GM20000 (cell line): Measurements from ENCODE around the gene PANX3.
"Not testable (repeated sequence)": the region's sequence is repeated elsewhere in the genome, so short reads cannot be mapped to it uniquely, and the experiment has no call there.

Source experiments
- DNase-seq: peaks from one replicate; pipeline ENCODE4 v3.0.0; 2012; ENCODE audit warnings: low spot score
- TF ChIP-seq, protein P1 (sequence below): IDR thresholded peaks from 2 replicates; pipeline ENCODE4 v1.5.1; 2012; ENCODE audit warnings: mild to moderate bottlenecking, control low read depth; ENCODE audit errors: extremely low read depth, missing control alignments

The PANX3 gene

DNA sequence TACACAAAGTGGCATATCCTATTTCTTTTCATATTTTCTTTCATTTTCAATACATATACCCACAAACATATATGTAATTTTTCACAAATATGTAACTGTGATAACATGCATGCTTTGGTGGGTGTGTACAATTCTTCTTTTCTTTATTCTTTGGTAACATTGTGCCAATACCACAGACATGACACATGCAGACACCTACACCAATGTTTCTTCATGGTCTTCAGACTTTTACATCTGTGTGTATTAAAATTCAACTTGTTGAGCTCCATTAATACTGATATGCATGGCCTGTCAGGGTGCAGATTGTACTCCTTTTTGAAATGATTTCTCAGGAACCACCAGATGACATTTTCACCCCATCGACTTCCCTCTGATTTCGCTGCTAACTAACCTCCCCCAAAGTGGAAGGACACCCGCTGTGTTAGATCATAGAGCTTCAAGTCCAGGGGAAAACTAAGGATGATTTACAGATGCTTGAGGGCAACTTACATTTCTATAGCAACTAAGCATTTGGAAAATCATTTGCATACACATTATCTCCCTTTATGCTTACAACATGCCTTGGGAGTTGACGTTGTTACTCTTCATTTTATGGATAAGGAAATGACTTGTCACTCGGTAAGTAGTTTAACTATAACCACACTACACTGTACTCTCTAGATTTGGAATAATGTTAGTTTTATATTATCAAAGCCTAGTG, 10.5 kb upstream of the PANX3 start:
- no peak for DNase-seq
- TF ChIP-seq, protein P1, sequence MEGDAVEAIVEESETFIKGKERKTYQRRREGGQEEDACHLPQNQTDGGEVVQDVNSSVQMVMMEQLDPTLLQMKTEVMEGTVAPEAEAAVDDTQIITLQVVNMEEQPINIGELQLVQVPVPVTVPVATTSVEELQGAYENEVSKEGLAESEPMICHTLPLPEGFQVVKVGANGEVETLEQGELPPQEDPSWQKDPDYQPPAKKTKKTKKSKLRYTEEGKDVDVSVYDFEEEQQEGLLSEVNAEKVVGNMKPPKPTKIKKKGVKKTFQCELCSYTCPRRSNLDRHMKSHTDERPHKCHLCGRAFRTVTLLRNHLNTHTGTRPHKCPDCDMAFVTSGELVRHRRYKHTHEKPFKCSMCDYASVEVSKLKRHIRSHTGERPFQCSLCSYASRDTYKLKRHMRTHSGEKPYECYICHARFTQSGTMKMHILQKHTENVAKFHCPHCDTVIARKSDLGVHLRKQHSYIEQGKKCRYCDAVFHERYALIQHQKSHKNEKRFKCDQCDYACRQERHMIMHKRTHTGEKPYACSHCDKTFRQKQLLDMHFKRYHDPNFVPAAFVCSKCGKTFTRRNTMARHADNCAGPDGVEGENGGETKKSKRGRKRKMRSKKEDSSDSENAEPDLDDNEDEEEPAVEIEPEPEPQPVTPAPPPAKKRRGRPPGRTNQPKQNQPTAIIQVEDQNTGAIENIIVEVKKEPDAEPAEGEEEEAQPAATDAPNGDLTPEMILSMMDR = no peak

DNA sequence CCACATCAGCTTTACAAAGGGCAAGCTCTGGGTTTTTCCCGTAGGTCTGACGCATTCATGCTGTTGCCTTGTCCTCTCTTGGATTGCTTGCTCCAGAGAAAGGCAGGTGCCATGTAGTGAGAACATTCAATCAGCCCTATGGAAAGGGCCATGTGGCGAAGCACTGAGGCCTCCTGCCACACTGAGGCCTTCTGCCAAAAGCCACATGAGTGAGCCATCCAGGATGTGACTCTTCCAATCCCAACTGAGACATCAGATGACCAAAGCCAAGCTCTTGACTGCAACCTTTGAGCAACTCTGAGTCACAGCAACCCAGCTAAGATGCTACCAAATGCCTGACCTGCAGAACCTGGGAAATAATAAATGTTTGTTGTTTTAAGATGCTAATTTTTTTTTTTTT, 9.0 kb upstream of the PANX3 start:
- TF ChIP-seq, protein P1 = no peak
- no peak for DNase-seq

DNA sequence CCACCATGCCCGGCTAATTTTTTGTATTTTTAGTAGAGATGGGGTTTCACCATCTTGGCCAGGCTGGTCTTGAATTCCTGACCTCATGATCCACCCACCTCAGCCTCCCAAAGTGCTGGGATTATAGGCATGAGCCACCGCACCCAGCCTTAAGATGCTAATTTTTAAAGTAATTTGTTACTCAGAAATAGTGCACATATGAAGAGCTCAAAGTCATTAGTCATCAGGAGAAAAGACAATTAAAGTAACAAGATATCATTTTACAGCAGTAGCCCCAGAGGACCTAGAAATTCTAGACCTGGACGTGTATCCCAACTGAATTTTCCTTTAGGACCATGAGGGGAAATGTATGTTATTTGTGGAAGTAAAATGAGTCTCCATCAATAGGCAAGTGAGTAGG, 8.5 kb upstream of the PANX3 start:
- not testable (repeated sequence) for DNase-seq

DNA sequence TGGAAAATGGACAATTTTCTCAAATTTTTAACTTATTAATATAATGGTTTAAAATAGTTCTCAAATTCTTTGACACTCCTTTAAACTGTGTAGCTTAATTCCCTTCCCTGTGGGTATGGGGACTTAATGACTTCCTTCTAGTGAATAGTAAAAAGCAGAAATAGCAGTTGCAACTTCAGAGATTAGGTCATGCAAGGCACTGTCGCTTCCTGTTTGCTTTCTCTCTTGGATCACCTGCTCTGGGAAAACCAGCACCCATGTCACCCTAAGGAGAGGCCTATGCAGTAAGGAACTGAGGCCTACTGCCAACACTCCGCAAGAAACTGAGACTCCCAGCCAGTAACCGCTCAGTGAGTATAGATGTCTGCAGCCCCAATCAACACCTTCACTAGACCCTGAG, 5.5 kb upstream of the PANX3 start:
- no peak for DNase-seq
- TF ChIP-seq, protein P1 = no peak

DNA sequence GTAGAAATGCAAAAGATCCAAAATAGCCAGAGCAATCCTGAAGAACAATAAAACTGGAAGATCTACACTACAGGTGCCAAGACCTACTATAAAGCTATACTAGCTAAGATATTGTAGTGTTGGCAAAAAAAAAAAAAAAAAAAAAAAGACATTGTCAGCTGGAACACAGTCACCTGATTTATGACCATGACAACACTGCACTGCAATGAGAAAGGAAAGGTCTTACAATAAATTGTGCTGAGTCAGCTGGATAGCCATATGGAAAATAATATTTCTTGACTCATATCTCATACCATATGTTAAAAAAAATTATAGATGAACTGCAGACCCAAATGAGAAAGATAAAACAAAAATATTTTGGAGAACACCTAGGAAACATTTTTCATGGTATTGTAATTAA, 3.1 kb upstream of the PANX3 start:
- no peak for DNase-seq
- TF ChIP-seq, protein P1 = no peak

DNA sequence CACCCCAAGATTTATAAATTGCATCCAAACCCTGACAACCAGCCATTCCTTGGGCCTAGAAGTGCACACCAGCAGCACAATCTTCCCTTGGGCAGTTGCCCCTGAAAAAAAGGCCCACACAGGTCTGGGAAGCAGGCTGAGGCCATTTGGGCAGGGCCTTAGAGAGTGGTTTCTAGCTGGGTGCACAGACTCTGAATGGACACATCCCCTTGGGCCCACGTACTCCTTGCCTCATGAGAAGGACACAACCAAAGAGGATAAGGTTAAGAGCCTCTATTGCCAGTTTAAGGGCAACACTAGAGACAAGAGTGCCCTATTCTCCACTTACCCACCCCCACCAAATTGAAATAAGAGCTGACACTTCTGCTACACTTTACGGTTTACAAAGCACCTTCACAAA, 933 bp upstream of the PANX3 start:
- TF ChIP-seq, protein P1 = no peak

DNA sequence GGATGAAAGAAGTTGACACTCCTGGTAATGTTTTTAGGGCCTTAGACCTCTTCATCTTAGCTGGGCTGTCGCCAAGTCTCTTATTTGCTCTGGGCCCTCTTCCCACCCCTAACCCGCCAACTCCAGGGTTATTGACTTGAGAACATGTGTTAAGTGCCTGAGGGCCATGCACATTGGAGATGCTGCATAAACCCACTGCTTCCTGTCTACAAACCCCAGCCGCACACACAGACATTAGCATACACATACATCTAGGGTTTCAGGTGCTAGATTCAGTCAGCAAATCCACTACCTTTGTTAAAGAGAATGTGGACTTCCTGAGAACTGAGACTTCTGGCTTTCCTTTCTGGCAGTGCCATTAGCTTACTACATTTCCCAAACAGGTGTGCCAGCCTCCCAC, 817 bp downstream of the PANX3 start:
- TF ChIP-seq, protein P1 = no peak
- peak; percentile 15 for DNase-seq

More for the DNA sequence above, 933 bp upstream of the PANX3 start:
- no peak for DNase-seq

DNA sequence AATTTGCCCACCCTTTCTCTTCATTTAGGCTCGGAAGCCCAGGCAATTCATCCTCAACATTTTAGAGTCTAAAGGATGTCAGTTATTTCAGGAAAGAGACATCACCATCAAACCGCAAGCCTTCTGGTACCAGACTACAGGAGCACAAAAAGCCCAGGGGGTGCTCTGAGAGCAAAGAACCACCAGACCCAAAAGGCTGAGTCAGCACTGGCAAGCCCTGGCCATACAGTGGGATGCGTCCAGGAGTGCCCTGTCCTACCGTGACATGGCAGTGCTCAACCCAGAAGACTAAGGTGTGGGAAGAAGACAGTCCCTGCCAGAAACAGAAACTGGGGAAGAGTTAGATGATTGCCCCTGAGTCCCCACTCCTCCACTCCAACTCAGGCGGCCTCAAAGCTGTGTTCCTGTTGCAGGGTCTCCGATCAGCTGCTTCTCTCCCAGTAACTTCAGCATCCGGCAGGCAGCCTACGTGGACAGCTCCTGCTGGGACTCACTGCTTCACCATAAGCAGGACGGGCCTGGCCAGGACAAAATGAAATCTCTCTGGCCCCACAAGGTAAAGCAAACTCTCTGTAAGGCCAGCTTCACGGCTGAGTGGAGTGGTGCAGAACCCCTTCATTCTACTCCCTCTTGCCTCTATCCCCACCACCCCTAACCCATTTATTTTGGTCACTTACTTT, 1.5 kb downstream of the PANX3 start:
- TF ChIP-seq, protein P1 = no peak

More for the DNA sequence above, 1.5 kb downstream of the PANX3 start:
- no peak for DNase-seq
